ENCODE data around the gene KRI1.
"Not testable (repeated sequence)": the region's sequence is repeated elsewhere in the genome, so short reads cannot be mapped to it uniquely, and the experiment has no call there.

DNA sequence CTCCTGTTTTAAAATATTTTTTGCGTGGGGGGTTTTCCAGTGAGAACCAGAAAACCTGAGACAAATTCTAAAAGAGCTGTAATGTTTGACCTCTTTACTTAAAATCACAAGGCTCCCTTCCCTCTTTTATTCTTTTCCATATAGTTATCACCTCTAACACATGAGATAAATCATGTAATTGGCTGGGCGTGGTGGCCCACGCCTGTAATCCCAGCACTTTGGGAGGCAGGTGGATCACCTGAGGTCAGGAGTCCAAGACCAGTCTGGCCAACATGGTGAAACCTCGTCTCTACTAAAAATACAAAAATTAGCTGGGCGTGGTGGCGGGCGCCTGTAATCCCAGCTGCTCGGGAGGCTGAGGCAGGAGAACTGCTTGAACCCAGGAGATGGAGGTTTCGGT is 14.8 kb downstream of the KRI1 start:
- not testable (repeated sequence) for TF ChIP-seq POLR2A, CTCF (IDR thresholded peaks at IDR 0.05)
